GM18511 (cell line): Measurements from ENCODE around the gene VAT1.
"Not testable (repeated sequence)": the region's sequence is repeated elsewhere in the genome, so short reads cannot be mapped to it uniquely, and the experiment has no call there.

Experiments used
- ATAC-seq: cut with Tn5 transposase; IDR thresholded peaks from one replicate; pipeline ENCODE4 v1.9.1; 2021; ENCODE audit warnings: mild to moderate bottlenecking, moderate library complexity; ENCODE audit not compliant: unreplicated experiment

VAT1 gene

DNA sequence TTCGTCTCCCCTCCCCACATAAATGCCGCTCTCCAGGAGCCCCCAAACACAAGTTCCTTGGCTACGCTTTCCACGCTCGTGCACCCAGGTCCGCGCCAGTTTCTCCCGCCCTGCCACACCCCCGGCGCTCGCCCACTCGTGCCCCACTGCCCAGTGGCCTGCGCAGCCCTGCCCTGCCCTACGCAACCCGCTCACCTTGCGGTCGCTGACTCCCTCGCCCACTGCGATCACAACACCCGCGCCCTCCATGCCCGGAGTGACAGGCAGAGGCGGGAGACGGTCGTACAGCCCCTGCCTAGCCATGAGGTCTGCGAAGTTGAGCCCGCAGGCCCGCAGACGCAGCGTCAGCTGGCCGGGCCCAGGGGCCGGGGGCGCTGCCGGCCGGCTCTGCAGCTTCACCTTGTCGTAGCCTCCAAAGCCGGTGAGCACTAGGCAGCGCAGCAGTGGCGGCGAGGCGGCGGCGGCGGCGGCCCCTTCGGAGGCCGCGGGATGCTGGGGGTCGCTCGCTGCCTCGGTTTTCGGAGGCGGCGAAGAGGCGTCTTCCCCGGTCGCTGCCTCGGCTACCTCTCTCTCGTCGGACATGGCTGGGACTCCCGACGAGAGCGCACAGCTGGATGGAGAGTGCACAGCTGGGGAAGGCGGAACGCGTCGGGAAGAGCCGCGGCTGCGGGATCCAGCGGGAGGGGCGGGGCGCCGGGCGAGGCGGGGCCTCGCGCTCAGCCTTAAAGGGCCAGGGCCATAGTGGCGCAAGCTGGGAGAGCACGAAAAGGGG, at the start of gene VAT1:
Gene VAT1 (minus strand): TSS at position 645 of the 772 bp plus-strand sequence. CDS start 63 bp downstream, at position 582.
- ATAC-seq: no peak

GRCh38 chr17:43070872-43071271, 48.7 kb upstream of the VAT1 start:
- no peak for ATAC-seq

DNA sequence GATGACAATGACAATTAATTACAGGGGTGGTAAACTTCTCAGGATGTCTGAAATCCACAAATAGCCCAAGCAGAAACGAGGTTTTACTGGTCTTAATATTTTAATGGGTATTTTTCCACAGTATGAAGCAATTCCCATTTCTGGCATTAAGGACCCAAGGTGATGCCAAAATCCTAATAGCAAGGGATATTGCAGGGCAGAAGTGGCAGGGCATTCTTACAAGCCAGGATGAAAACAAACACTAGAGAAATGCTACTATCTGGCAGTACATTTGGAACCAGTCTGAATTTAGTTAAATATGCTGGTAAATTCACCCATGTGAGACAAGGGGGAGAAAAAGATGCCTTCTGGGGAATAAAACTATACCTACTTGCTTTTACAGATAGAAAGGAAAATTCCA, 48.1 kb upstream of the VAT1 start:
- no peak for ATAC-seq

GRCh38 chr17:43069368-43069898, 47.2 kb upstream of the VAT1 start:
- ATAC-seq: no peak

DNA sequence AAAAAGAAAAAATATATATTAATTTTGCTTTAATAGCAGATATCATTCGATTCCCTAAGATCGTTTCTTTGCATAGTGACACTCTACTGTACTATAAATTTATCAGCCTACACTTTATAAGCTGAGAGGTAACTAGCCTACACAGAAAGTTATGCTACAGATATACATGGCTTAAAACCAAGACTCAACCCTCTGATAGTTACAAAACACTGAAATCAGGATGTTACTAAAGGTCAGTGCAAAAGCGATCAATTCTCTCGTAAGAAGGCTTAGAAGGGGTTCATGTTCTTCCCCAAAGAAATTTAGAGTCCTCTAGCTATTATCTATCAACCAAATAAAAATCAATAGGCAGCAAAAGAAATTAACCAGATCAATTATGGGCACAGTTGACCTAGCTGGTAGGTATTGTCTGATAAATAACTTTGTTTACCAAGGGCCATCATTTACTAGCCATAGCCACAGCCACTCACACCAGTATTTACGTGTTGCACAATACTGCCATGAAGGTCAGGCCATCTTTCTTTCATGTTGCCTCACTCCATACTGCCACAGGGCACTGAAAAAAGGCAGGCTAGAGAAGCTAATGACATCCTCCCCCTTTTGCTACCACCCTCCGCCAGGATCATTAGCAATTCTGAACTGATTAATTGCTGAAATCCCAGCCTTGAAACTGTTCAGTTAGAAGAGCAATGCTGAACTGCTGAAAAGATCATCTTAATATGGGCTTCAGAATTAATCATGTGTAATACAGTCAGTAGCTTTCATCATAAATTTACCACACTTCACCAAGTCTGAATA, 46.6 kb upstream of the VAT1 start:
- ATAC-seq: no peak

GRCh38 chr17:43062984-43063638, 40.9 kb upstream of the VAT1 start:
- ATAC-seq: no peak

DNA sequence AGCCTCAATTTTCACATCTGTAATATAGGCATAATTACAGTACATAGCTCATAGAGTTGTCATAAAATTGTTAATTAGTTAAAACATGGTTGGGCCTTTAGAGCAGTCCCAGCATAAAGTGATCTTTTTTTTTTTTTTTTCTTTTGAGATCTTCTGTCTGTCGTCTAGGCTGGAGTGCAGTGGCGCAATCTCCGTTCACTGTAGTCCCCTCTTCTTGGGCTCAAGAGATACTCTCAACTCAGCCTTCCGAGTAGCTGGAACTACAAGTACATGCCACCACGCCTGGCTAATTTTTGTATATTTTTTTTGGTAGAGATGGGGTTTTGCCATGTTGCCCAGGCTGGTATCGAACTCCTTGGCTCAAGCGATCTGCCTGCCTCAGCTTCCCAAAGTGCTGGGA, 33.9 kb upstream of the VAT1 start:
- ATAC-seq: no peak

GRCh38 chr17:43053008-43053407, 30.8 kb upstream of the VAT1 start:
- not testable (repeated sequence) for ATAC-seq

- no peak for ATAC-seq
Observed at GRCh38 chr17:43051969-43052368, 29.8 kb upstream of the VAT1 start.

DNA sequence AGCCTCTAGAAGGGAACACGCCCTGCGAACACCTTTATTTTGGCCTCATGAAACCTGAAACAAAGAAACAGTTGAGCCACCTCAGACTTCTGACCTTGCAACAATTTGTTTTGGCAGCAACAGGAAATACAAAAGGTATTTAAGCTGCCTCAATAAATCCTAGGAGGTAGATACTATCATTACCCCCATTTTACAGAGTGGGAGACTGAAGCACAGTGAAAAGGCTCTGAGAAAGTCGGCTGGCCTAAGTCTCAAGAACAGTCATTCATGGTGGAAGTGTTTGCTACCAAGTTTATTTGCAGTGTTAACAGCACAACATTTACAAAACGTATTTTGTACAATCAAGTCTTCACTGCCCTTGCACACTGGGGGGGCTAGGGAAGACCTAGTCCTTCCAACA, 21.8 kb upstream of the VAT1 start:
- ATAC-seq: no peak

DNA sequence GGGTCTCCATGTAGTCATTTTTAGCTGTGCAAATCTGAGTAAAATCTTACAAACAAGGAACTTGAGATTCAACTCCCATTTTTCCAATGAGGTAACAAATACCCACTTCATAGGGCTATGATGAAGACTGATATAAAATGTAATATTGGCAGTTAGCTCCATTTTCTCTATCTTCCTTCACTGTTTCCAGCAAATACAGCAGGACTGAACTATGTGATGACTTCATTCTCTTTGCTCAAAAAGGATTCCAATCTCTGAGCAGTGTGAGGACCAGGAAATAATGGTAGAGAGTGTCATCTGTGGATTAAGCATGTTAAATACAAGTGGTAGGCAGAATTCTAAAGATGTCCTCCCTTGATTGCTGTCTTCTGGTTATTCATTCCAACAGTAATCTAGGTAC, 21.1 kb upstream of the VAT1 start:
- no peak for ATAC-seq

DNA sequence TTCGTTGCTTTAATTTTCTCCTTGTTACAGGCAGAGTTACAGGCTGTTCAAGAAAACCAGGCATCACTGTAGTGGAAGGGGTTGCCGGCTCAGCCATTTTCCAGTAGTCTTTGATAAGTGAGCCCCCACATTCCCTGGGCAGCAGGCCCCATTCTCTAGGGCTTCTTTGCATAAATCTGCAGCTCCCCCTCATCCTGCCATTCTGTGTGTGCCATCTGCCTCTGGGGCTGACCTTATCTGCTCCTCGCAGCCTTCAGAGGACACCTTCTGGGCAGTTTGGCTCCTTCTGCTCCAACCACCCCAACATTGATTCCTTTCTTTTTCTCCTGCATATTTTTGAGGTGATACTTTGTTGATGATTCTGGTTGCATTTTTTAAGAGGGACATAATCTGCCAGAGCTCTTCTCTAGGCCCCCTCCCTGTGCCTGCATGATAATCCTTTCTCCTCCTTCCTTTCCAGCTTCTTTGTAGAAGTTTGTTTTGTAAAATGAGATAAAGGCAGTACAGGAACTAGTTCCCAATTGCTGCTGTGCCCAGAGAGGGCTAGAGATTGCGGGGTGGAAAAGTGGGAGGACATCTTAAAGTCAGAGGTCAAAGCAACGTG, 19.9 kb upstream of the VAT1 start:
- ATAC-seq: no peak

- ATAC-seq: no peak
Observed at GRCh38 chr17:43040655-43041054, 18.5 kb upstream of the VAT1 start.

DNA sequence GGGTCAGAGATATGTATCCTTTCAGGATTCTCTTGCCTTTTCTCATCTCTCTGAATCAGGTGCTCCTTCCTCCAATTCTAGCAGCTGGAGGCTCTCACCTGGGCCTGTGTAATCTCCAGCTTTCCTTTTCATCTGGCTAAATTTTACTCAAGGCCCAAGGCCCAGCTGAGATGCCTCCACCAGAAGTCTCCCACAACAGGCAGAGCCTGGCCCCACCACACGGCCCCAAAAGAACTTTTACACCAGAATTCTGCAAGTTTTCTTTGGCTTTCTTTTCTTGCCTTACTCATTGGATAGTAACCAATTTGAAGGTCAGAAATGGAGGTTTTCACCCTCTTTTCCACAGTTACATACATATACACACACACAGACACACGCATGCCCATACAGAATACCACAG, 17.5 kb upstream of the VAT1 start:
- no peak for ATAC-seq

DNA sequence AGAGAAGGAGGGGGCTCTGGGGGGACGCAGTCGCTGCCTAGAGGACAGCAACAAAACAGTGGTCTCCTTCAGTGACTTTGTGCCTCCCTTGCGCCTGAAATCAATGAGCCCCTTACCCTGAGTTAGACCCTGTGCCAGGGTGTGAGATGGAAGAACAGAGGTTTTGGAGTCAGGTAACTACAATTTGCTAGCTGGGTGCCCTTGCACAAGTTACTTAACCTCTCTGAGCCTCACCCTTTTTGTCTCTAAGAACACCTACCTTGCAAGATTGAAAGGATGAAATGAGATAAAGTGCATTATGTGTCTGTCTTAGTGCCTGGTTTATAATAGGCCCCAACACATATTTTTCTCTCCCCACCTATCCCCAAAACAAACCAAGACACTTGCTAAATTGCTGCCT, 12.7 kb upstream of the VAT1 start:
- no peak for ATAC-seq

- no peak for ATAC-seq
Observed at GRCh38 chr17:43033948-43034881, 12.0 kb upstream of the VAT1 start.

GRCh38 chr17:43031666-43032065, 9.5 kb upstream of the VAT1 start:
- ATAC-seq: no peak

DNA sequence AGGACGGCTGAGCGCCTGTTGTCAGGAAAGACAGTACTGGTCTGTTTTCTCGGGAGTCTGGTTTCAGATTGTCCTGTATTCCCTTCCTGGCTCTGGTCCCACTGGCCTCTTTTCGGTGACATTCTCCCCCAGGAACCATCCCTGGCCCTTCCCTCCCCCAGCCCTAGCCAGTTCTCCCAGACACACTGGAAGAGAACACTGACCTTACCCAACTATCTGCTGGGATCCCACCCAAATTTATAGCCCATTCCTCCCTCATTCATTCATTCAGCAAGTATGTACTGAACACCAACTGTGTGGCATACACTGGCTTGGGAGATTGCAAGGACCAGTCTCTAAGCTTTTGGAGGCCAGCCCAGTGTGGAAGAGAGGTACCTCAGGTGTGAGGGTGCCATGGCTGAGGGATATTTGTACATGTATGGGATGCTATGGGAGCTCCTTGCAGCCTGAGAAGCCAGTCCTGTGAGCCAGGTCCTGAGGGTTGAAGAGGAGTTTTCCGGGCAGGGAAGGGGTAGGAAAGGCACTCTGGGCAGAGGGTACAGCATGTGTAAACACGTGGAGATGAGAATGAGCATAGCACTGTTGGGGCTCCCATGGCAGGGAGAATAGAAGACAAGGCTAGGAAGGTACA, 8.1 kb upstream of the VAT1 start:
- ATAC-seq: no peak

- no peak for ATAC-seq
Observed at GRCh38 chr17:43028221-43028861, 6.2 kb upstream of the VAT1 start.
